Neural cell (in vitro differentiated cells): ENCODE measurements around the gene LRCH4. TPM values are rescaled to one million over a fixed set of nuclear protein-coding genes. Genes with fewer than 3 reads are reported as not detected.

ENCODE experiments used
- H2AFZ ChIP-seq: fragments of 200-600, 300-800 bp; sonication (generic), shearing (Covaris generic); 2 replicates; pipeline ENCODE4 v1.6.0; 2014; ENCODE audit warnings: low read depth, mild to moderate bottlenecking, antibody characterized with exemption, low read length, moderate library complexity
- H3F3A ChIP-seq: fragments of 200-600 bp; shearing (Covaris generic); 2 replicates; pipeline ENCODE4 v1.6.1; 2016; ENCODE audit warnings: mild to moderate bottlenecking, moderate library complexity, mixed read lengths, antibody characterized with exemption, low read length; ENCODE audit not compliant: insufficient read depth, poor library complexity, severe bottlenecking
- H3K27ac ChIP-seq: fragments of 200-600, 300-800 bp; sonication (generic), shearing (Covaris generic); 2 replicates; pipeline ENCODE4 v1.5.1; 2014; ENCODE audit warnings: mild to moderate bottlenecking, low read length, moderate library complexity
- H3K27me3 ChIP-seq: fragments of 300-800, 200-600 bp; sonication (generic), shearing (Covaris generic); 2 replicates; pipeline ENCODE4 v1.6.0; 2014; ENCODE audit warnings: mild to moderate bottlenecking, low read depth, low read length, moderate library complexity; ENCODE audit not compliant: insufficient read depth
- H3K36me3 ChIP-seq: fragments of 300-800, 200-600 bp; sonication (generic), shearing (Covaris generic); 2 replicates; pipeline ENCODE4 v1.5.1; 2014; ENCODE audit warnings: mild to moderate bottlenecking, antibody characterized with exemption, low read length, moderate library complexity; ENCODE audit not compliant: insufficient read depth
- H3K4me2 ChIP-seq: fragments of 300-800, 200-600 bp; sonication (generic), shearing (Covaris generic); 2 replicates; pipeline ENCODE4 v1.6.0; 2014; ENCODE audit warnings: mild to moderate bottlenecking, low read length
- H3K4me3 ChIP-seq: fragments of 300-800, 200-600 bp; sonication (generic), shearing (Covaris generic); 2 replicates; pipeline ENCODE4 v1.5.1; 2014; ENCODE audit warnings: mild to moderate bottlenecking, low read length, moderate library complexity
- H3K79me2 ChIP-seq: fragments of 200-600 bp; shearing (Covaris generic); replicated peaks from 2 replicates; pipeline ENCODE4 v1.6.0; 2014; ENCODE audit warnings: mild to moderate bottlenecking, low read length, moderate library complexity; ENCODE audit not compliant: insufficient read depth
- H3K9ac ChIP-seq: fragments of 300-800, 200-600 bp; sonication (generic), shearing (Covaris generic); 2 replicates; pipeline ENCODE4 v1.6.1; 2016; ENCODE audit warnings: mild to moderate bottlenecking, low read length, mixed read lengths
- H3K9me2 ChIP-seq: fragments of 200-600 bp; shearing (Covaris generic); 2 replicates; pipeline ENCODE4 v1.6.1; 2016; ENCODE audit warnings: mild to moderate bottlenecking, low read length, mixed read lengths; ENCODE audit not compliant: insufficient read depth
- H3K9me3 ChIP-seq: fragments of 200-600, 300-800 bp; sonication (generic), shearing (Covaris generic); 2 replicates; pipeline ENCODE4 v1.6.1; 2016; ENCODE audit warnings: mild to moderate bottlenecking, mixed run types, low read length, moderate library complexity, mixed read lengths
- H4K20me1 ChIP-seq: fragments of 200-600 bp; shearing (Covaris generic); 2 replicates; pipeline ENCODE4 v1.6.1; 2016; ENCODE audit warnings: mild to moderate bottlenecking, mixed run types; ENCODE audit not compliant: insufficient read depth
- CTCF ChIP-seq: fragments of 450-650 bp; IDR thresholded peaks from 2 replicates; pipeline ENCODE4 v1.5.1; 2014; ENCODE audit warnings: antibody characterized with exemption, mild to moderate bottlenecking, moderate library complexity; ENCODE audit not compliant: poor library complexity, severe bottlenecking
- EP300 ChIP-seq: fragments of 450-650 bp; conservative IDR thresholded peaks from 2 replicates; pipeline ENCODE4 v1.6.1; 2014; ENCODE audit warnings: antibody characterized with exemption, mild to moderate bottlenecking, moderate library complexity; ENCODE audit not compliant: poor library complexity, severe bottlenecking
- EZH2 ChIP-seq: fragments of 200-600, 300-800 bp; shearing (Covaris generic), sonication (generic); IDR thresholded peaks from 2 replicates; pipeline ENCODE4 v1.6.1; 2014; ENCODE audit warnings: antibody characterized with exemption, low read length, borderline replicate concordance, mild to moderate bottlenecking; ENCODE audit not compliant: insufficient read depth, poor library complexity, severe bottlenecking
- MXI1 ChIP-seq: fragments of 450-650 bp; conservative IDR thresholded peaks from 2 replicates; pipeline ENCODE4 v1.6.1; 2014; ENCODE audit warnings: antibody characterized with exemption, mild to moderate bottlenecking; ENCODE audit not compliant: poor library complexity, severe bottlenecking
- POLR2AphosphoS5 ChIP-seq: IDR thresholded peaks from 2 replicates; pipeline ENCODE4 v1.6.1; 2012
- RAD21 ChIP-seq: fragments of 450-650 bp; conservative IDR thresholded peaks from 2 replicates; pipeline ENCODE4 v1.6.1; 2014; ENCODE audit warnings: antibody characterized with exemption, mild to moderate bottlenecking, moderate library complexity
- REST ChIP-seq: IDR thresholded peaks from 2 replicates; pipeline ENCODE4 v1.6.1; 2012; ENCODE audit warnings: borderline replicate concordance
- SMC3 ChIP-seq: fragments of 450-650 bp; conservative IDR thresholded peaks from 2 replicates; pipeline ENCODE4 v1.6.1; 2014; ENCODE audit warnings: antibody characterized with exemption, mild to moderate bottlenecking, moderate library complexity; ENCODE audit not compliant: poor library complexity
- TAF1 ChIP-seq: IDR thresholded peaks from 2 replicates; pipeline ENCODE4 v1.6.1; 2012; ENCODE audit warnings: low read depth
- polyA plus RNA-seq: library from polyadenylated mRNA; depleted of rRNA; stranded (reverse); fragments of >200 nt; gene quantifications from 2 replicates; pipeline ENCODE4 v1.2.3, GENCODE V29; 2014

The LRCH4 gene
- polyA plus RNA-seq, 1 donor from 2014 or later = 17.2 TPM

GRCh38 chr7:100583132-100584053, 2.5 kb downstream of the LRCH4 start:
- Histone ChIP-seq H3K4me3 (peak overlapping the region; percentile 99), H3K4me2 (no peak overlapping the region), H3K9me3 (no peaks in the 10 kb centered on the region), H3K27ac (no peak overlapping the region), H4K20me1 (no peaks in the 10 kb centered on the region), H3K79me2 (peaks cover 17% of the 10 kb centered on the region), H2AFZ (no peak overlapping the region), H3K9me2 (no peaks in the 10 kb centered on the region), H3F3A (no peaks in the 10 kb centered on the region), H3K27me3 (no peaks in the 10 kb centered on the region), H3K36me3 (no peaks in the 10 kb centered on the region), H3K9ac (no peak overlapping the region)
- no peak for TF ChIP-seq MXI1
- no peak for TF ChIP-seq SMC3
- no peak for TF ChIP-seq TAF1
- no peak for TF ChIP-seq CTCF
- no peak for TF ChIP-seq POLR2AphosphoS5
- no peak for TF ChIP-seq EZH2
- no peak for TF ChIP-seq REST
- TF ChIP-seq EP300 = no peak
- no peak for TF ChIP-seq RAD21

- Histone ChIP-seq H2AFZ (no peak overlapping the region), H3K9me2 (no peaks in the 10 kb centered on the region), H4K20me1 (no peaks in the 10 kb centered on the region), H3K79me2 (peaks cover 17% of the 10 kb centered on the region), H3K9ac (no peak overlapping the region), H3K36me3 (no peaks in the 10 kb centered on the region), H3F3A (no peaks in the 10 kb centered on the region), H3K9me3 (no peaks in the 10 kb centered on the region), H3K27me3 (no peaks in the 10 kb centered on the region), H3K4me3 (no peak overlapping the region), H3K27ac (no peak overlapping the region), H3K4me2 (no peak overlapping the region)
- TF ChIP-seq RAD21 (no peak), CTCF (no peak), EP300 (no peak), MXI1 (no peak), TAF1 (no peak), SMC3 (no peak)
These were observed 3.3 kb downstream of the LRCH4 start for GRCh38 chr7:100582650-100583049.
